Fibroblast of skin of right biceps (primary cell): ENCODE data around the gene COMMD10.

Experiments used
- DNase-seq: peaks from one replicate; pipeline ENCODE4 v3.0.0-alpha.2; 2013

COMMD10 gene

DNA sequence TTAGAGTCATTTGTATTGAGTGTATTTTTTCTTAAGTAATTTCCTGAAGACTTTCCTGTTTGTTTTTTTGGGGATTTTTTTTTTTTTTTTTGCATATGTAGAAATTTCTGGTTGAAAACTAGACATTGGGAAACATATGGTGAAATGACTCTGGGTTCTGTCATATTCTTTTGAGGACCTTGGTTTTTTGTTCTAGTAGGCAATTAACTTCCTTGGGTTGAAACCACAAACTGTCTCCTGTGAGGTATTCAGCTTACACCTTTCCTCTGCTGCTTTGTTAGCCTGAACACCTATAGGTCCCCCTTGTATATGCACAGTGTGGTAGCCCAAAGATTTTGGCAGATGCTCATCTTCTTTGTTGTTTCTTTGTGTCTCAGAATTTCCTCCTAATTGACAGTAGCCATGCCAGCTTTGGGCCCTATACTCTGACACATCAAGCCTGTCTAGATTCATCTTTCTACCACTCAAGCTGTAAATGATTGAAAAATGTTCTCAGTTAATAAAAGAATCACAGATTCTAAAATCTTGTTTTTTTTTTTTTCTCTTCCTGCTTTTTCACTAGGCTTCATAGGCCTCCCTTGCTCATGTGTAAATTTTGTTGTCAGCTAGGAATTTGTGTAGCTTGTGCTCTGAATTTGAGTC lies 140.6 kb downstream of the COMMD10 start:
- no peak for DNase-seq

DNA sequence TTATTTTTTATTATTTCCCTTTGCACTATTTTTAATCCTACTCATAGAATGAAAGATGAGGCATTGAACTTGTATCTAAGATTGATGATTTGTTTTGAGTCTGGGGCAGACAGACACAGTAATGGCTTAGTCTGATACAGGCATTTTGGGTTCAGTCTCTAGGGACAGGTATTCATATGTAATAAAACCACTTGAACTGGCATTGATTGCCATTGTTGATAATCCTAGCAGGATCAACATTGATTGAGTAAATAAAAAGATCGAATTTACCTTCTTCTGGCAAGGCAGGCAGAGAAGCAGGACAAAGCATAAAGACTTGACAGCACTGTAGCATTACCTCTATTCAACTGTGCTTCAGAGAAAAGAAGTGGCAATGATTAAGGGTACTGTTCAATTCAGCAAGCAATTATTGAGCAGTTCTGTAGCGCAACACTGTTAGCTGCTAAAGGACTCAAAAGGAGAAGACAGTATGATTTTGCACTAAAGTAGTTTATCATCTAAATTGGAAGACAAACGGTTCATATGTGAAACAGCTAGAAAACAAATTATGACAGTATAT lies 144.4 kb downstream of the COMMD10 start:
- DNase-seq: no peak

DNA sequence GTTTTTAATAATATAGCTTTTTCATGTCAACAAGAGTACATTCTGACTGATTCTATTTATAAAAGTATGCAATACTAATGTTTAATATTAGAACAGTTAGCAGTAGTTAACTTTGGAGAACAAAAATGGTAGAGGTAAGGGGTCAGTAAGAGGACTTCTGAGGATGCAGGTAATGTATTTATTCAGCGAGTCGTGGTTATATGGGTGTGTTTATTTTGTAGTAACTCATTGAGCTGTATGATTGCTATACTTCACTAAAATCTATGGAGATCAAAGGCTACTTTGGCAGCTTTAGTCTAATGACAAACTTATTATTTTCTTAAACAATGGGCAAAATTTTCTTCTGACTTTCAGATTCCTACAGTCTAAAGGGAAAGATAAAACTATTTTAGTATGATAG lies 146.5 kb downstream of the COMMD10 start:
- no peak for DNase-seq

DNA sequence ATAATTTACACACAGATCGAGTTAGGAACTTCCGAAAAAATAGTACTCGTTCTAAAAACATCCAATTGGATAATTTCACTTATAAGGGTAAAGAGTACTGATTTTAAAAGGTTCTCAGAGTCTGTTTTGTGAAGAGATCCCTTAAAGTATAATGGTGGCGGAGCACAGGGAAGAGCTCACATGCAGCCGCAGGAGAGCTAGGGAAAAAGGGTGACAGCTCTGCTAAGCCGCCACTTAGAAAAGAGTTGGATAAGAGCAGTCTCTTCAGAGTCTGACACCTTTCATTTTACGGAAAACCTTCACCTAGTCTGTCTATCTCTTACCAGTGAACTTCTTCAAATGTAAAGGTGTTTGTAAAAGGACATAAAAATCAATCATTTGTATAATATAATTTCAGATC lies 149.9 kb downstream of the COMMD10 start:
- DNase-seq: no peak

DNA sequence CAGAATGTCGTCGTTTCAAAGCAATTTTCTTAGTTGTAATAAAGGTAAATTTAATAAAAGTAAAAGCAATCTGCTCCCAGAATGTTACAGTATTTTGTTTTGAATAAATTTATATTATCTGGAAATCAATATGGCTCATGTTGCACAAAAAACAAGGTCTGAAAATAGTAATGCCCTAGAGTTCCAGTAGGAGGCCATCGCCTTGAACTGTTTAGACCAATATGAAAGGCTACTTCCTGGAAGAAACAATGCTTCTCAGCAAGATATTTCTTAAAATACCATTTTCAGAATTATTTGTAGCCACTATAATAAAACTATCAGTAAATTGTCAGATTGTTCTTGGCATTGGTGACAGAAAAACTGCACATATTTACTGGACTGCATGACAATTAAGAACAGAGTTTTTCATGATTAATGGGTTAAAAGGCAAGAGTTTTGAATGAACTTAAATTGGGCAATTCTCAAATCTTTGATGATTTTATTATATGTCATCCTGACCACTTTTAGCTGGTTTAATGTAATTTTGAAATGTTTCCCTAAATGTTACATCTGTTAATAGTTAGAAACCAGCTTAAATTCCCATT lies 153.2 kb downstream of the COMMD10 start:
- peak; percentile 8 for DNase-seq

DNA sequence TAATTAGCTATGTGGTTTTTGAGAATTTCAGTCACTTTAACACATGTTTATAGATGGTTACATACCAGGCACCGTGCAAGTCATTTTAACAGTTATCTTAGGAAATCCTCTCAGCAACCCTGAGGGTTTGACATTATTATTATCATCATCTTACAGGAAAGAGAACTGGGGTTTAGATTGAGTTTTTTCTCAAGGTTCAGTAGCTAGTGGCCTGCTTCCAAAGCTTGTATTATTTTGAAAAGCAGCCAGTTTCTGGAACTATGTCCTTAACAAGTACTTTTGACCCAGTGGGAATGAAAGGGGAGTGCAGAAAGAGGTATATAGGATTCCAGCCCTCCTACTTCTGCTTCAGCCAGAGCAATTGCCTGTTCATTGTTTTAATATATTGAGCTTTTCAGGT lies 157.5 kb downstream of the COMMD10 start:
- peak; percentile 18 for DNase-seq

DNA sequence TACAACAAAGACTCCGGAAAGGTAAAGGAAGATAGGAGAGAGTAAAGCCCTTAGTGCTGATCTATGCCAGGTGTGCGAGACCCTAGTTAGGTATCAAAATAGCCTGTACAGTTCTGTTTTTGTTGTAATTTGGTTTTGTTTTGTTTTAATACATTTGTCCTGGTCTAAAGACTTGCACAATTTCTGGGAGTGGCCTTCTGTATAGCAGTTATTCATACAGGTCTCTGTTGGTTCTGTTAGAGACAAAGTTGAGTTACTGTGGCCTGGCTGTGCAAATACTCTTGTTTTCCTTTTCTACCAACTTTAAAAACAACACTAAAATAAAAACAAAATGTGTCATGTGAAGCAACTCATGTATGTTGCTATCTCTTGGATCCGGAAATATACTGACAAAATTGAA lies 163.6 kb downstream of the COMMD10 start:
- DNase-seq: no peak

DNA sequence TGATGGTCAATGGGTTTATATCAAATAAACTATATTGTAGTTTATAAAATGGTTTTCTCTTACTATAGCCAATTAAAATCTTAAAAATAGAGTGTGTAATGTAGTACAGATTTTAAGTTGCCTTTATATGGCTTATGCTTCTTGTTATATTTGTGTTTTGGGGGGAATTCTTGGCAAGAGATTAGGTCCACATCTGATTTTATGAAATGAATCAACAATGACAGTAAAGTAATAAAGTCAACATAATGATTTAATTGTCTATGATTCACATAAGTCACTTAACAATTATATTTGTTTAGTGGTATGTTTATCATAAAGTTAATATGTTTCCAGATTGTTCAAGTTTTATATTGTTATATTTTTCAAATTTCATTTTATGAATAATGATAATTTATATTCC lies 164.8 kb downstream of the COMMD10 start:
- DNase-seq: no peak

DNA sequence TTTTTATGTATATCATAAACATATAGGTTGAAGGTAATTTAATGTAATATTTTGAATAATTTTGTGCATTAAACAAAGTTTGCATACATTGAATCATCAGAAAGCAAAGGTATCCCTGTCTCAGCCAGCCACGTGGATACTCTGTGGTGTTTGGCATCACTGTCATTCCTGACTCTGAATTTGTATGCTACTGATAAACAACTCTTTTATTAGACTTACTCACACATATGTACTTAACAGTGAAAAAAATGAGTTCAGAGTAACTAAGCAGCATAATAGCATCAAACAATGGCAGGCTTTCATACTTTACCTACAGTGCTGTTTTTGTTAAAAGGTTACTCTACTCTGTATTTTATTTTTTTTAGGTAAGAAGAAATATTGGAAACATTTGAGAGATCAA lies 171.9 kb downstream of the COMMD10 start:
- no peak for DNase-seq

DNA sequence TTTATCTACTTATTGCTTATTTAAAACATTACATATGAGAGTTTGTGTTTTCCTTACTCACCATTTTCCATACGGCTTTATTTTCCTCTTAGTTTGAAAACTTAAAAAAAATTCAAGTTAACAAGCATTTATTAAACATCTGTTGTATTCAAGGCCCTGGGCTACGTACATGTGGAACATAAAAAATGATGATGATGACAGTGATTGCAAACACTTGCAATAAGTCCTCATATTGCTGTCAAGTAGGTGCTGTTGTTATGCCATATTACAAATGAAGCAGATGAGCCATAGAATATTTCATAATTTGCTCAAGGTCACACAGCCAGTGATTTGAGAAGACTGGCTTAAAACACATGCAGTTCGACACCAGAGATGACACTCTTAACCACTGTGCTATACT lies 180.6 kb downstream of the COMMD10 start:
- DNase-seq: no peak

DNA sequence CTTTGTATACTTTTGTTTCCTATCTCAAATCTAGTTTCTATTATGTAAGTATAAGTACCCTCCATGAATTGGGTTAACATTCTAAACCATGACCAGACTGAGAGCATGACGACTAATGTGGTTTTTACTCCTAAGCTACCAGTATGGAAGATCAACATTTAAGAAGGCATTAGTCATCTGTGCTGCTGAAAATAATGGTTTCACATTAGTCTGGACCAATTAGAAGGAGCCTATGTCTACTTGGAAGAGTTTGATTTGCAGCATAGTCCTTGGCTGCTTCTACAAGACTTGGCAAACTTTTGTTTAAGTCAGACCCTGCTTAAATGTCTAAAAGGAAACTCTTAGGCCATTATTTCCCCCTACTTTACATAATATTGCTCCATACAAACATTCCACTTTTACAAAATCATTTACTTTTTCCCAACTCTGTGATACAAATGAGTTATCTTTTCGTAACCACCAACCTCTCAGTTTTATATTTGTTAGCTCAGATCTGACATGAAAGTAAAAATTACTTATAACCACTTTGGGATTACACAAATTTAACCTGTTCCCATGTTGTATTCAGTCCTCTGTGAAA lies 186.7 kb downstream of the COMMD10 start:
- peak; percentile 53 for DNase-seq

DNA sequence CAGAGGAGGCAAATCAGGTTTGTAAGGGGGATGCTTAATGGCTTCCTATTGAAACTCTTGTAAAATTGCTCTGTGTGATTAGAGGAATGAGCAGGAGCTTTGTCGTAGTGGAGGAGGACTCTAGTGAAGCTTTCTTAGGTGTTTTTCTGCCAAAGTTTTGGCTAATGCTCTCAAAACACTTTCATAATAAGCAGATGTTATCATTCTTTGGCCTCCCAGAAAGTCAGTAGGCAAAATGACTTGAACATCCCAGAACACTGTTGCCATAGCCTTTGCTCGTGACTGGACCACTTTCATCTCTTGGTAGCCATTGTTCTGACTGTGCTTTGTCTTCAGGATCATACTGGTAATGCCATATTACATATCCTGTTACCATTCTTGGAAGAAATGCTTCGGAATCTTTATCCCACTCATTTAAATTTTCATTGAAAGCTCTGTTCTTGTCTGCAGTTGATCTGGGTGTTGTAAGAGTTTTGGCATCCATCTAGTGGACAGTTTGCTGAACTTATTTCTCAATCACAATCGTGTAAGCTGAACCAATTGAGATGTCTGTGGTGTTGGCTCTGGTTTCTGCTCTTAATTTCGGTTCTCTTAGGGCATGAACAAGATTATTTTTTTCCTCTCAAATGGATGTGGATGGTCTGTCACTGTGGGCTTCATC lies 187.6 kb downstream of the COMMD10 start:
- DNase-seq: peak; percentile 4

DNA sequence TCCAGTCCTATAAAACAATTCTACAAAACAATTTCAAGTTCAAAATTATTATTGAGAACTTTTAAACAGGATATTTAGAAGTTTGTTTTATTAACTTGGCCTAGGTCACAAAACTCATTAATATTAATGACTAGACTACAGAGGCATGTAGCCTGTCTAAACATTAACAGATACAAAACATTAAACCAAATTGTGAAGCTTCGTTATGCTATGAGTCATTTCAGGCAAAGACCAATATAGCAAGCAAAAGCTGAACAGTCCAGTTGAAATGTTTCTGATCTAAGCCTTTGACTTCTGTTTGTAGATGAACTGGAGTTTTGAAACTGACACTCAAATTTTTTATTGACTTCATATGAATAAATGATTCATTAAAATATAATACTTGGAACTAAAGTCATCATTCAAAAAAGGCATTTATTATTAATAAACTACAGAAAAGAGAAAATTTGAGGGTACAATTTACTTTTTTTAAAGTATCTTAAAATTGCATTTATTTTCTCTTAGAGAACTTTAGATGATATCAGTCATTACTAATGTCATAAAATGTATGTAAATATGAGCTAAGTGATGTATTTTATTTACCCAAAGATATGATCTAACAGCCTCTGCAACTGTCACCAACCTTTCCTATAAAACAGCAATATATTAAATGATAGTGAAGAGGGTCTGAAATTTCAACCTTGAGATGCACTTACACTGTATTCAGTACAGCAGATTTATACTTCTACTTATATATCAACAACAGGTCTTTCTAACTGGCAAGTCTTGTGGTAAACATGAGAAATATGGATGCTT lies 188.8 kb downstream of the COMMD10 start:
- peak; percentile 28 for DNase-seq

DNA sequence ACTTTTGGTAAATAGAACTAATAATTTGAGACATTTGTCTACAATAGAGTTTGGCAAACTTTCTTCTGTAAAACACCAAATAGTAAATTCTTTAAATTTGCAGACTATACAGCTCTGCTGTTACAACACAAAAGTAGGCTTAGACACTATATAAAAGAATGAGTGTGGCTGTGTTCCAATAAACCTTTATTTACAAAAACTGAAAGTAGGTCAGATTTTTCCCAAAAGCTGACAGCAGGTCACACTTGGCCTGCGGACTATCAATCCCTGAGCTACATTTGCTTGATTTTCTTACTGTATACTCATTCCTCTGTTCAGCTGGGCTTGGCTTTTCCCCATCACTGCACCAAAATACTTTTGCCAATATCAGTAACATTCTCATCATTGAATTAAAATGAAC lies 189.4 kb downstream of the COMMD10 start:
- no peak for DNase-seq

DNA sequence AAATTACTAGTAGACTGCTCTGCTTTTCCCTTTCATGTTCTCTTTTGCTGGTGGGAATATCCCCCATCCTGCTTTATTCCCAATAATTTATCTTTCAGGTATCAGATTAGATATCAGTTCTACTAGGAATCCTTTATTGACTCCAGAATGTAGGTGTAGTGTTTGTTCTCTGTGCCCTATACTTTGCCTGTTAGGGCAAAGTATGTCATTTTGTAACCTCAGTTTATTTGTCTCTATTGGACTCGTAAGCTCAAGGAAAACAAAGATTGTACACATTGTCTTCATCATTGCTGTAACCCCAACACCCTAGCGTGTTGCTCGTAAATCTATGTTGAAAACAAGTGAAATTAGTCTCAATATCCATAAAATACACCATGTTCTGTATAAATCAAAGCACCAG lies 190.5 kb downstream of the COMMD10 start:
- DNase-seq: no peak

DNA sequence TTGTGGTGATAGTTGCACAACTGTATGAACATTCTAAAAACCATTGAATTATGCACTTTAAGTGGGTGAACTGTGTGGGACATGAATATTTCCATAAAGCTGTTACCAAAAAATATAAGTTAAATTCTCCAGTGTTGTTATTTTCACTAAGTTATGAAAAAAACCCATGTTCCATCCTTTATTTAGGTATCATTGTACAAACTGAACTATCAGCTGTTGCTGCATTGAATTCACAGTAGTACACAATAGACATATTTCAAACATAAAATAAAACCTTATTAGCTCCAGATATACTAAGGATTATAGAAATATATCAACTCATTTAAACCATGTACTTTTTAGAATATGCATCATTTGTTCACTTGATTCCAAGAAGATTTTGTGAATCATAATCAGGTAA lies 192.1 kb downstream of the COMMD10 start:
- no peak for DNase-seq

DNA sequence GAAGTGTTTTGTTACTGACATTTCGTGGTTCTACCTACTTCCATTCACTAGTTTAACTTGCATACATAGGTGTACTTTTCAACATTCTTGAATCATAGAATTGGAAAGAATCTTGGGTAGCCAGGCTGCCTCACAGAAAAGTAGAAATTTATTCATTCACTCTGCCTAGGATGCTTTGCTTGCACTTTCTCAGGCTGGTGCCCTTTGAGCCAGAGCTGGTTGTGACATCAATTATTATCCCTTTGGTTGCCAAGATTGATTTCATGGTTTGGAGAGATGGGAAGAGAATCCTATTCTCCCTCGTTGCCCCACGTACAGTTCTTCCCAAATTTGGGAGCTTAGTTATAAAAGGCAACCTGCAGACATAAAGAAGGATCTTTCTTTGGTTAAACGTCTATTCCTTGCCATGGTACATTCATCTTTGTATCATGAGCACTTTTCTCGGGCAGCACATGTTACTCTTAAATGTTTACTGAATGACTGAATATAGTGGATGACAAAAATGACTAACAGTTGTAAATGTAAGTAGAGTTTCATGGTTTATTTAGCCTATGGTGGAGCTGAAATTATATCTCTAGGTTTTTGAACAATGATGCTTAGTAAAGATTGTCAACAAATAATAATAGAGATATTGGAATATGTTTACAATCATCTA lies 195.5 kb downstream of the COMMD10 start:
- DNase-seq: no peak

DNA sequence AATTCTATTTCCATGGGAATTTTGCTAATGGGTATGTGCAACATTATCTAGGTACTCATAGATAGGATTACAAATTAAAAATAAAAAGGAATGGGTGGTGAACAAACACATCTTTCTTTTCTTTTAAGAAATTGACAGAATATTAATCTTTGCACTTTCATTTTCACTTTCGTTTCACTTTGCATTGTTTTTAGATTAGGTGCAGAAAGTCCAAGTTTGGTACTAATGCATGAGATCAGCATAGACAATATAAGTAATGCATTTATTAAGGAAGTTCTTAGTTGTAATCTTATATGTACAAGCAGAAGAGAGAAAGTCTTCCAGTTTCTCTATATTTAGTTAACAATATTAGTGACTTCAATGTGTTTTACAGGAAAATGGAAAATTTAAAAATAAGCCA lies 196.5 kb downstream of the COMMD10 start:
- DNase-seq: no peak

DNA sequence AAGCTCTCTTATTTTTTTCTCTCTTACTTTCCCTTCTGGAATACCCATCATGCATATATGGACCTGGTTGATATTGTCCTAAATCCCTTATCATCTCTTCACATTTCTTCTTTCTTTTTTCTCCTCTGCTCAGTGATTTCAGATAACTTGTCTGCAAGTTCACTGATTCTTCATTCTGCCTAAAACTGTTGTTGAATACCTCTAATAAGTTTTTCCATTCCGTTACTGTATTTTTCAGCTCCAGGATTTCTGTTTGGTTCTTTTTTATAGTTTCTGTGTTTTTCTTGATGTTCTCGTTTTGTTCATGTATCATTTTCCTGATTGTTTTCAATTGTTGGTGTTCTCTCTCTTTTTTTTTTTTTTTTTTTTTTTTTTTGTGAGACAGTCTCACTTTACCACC lies 203.7 kb downstream of the COMMD10 start:
- no peak for DNase-seq

DNA sequence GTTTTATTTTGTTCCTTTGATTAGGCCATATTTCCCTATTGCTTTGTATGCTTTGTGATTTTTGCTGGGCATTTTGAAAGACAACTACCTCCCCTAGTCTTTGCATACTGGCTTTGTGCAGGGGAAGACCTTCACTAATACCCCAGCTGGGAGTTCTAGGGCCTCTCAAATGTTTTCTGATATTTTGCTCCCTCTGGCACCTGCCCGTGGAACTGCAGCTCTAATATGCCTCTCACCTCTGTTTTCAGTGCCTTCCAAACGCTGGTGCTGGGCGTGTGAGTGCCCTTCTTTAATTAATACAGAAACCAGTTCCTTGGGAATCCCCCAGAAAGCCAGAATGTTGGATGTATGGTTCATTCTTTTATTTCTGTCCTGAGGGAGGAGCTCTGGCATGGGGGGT lies 204.5 kb downstream of the COMMD10 start:
- DNase-seq: no peak

DNA sequence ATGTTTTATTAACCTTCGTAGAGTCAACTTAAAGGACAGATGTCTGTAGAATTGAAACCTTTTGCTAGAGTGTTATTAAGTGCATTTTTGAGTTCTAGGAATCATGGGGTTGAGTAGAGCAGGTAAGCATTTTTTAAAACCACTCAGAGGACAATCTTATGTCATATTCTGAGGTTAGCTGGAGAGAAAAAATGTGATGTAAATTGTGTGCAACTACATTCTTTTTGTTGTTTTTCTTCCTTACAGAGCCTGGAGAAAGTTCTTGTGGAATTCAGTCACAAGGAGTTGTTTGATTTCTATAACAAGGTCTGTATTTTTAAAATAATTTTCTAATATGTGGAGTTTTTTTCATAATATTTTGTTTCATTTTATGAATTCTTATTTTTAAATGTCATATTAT lies 206.4 kb downstream of the COMMD10 start:
- DNase-seq: peak; percentile 53

DNA sequence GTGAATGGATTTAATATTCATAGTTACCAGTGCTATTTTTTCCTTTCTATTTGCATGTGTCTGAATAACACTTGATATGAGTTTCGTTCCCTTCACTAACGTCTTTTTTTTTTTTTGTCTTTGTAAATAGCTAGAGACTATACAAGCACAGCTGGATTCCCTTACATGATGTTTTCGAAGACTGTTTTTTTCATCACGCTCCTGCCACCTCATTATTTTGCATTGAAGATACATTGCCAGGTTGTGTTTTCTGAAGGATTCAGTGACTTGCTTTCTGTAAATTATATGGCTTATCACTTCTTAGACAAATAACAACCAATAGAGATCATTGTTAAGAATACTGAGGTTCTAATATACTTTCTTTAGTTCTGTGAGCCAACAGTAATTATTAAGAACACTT lies 207.5 kb downstream of the COMMD10 start:
- no peak for DNase-seq
